RWPE2 (cell line): ENCODE data around the gene GTF2B.
"Not testable (repeated sequence)": the region's sequence is repeated elsewhere in the genome, so short reads cannot be mapped to it uniquely, and the experiment has no call there.

Experiments used
- ATAC-seq: fragments of 200-7000 bp; cut with Tn5 transposase; 3 replicates; pipeline ENCODE4 v1.9.1; 2021; ENCODE audit warnings: low read depth
- DNase-seq: peaks from one replicate; pipeline ENCODE4 v3.0.0-alpha.2; 2020; ENCODE audit warnings: low spot score
- H3K27ac ChIP-seq: fragments of 450-650 bp; 2 replicates; pipeline ENCODE4 v1.5.1; 2017; ENCODE audit warnings: mild to moderate bottlenecking; ENCODE audit not compliant: poor library complexity, severe bottlenecking
- H3K27me3 ChIP-seq: fragments of 250-450 bp; sonication (Bioruptor Pico); 2 replicates; pipeline ENCODE4 v1.5.1; 2021; ENCODE audit warnings: mild to moderate bottlenecking, moderate library complexity; ENCODE audit not compliant: insufficient read depth, poor library complexity, severe bottlenecking
- H3K36me3 ChIP-seq: fragments of 250-450 bp; sonication (Bioruptor Pico); 2 replicates; pipeline ENCODE4 v1.5.1; 2020; ENCODE audit warnings: low read depth, mild to moderate bottlenecking, moderate library complexity
- H3K4me1 ChIP-seq: fragments of 250-450 bp; sonication (Bioruptor Pico); 2 replicates; pipeline ENCODE4 v1.5.1; 2021; ENCODE audit warnings: mild to moderate bottlenecking, moderate library complexity; ENCODE audit not compliant: insufficient read depth, poor library complexity, severe bottlenecking
- H3K4me3 ChIP-seq: fragments of 250-450 bp; sonication (Bioruptor Pico); 2 replicates; pipeline ENCODE4 v1.5.1; 2021; ENCODE audit warnings: mild to moderate bottlenecking, moderate library complexity; ENCODE audit not compliant: severe bottlenecking
- H3K9me3 ChIP-seq: fragments of 250-450 bp; sonication (Bioruptor Pico); 2 replicates; pipeline ENCODE4 v1.5.1; 2021; ENCODE audit warnings: mild to moderate bottlenecking, moderate library complexity; ENCODE audit not compliant: severe bottlenecking
- CTCF ChIP-seq: fragments of 450-650 bp; IDR thresholded peaks from one replicate; pipeline ENCODE4 v1.5.1; 2017; ENCODE audit warnings: mild to moderate bottlenecking, moderate library complexity; ENCODE audit not compliant: poor library complexity, severe bottlenecking

Gene GTF2B

GRCh38 chr1:88876573-88877365, 14.6 kb downstream of the GTF2B start:
- H3K4me1 ChIP-seq, result no peaks in the 10 kb centered on the region
- DNase-seq (no peak), ATAC-seq (no peak)
- TF ChIP-seq CTCF, result no peak
- H3K27me3 ChIP-seq, result no peaks in the 10 kb centered on the region
- H3K27ac ChIP-seq, result no peak overlapping the region
- H3K4me3 ChIP-seq, result no peak overlapping the region
- H3K36me3 ChIP-seq, result peaks cover 24% of the 10 kb centered on the region
- H3K9me3 ChIP-seq, result no peaks in the 10 kb centered on the region

GRCh38 chr1:88875595-88875994, 15.8 kb downstream of the GTF2B start:
- H3K4me3 ChIP-seq, result no peak overlapping the region
- peaks cover 16% of the 10 kb centered on the region; the same call in 1 of the 2 replicates for H3K36me3 ChIP-seq
- H3K27ac ChIP-seq, result no peak overlapping the region
- no peak for TF ChIP-seq CTCF
- H3K27me3 ChIP-seq, result no peaks in the 10 kb centered on the region
- DNase-seq, result no peak
- H3K9me3 ChIP-seq, result no peaks in the 10 kb centered on the region
- no peak for ATAC-seq
- H3K4me1 ChIP-seq, result no peaks in the 10 kb centered on the region

DNA sequence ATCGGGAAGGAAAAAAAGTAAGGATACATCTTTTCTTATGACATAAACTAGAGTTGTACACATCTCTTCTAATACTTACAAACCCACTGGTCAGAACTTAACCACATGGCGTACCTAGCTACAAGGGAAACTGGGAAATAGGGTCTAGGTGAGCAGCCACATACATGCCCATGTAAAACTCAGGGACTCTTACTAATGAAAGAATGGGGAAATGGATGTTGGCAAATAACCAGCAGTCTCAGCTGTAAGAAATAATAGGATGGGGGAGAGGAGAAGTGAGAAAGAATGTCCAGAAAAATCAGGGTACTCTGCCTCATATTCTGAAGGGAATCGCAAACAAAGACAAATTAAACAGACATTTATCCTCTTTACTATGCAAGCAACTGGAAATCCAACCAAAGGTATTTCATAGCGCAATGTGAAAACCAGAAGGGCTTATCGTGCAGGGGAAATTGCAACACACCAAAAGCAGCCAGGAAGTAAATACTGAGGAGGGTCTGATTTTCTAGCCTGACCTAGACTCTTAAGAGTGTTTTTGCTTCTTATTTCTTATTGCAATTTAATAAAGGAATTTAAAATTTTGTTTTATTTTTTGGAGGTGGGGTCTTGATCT, 17.5 kb downstream of the GTF2B start:
- Histone ChIP-seq H3K9me3 (no peaks in the 10 kb centered on the region), H3K27ac (no peak overlapping the region), H3K4me3 (no peak overlapping the region), H3K27me3 (no peaks in the 10 kb centered on the region), H3K4me1 (no peaks in the 10 kb centered on the region), H3K36me3 (peaks cover 16% of the 10 kb centered on the region; the same call in 1 of the 2 replicates)
- DNase-seq (no peak), ATAC-seq (no peak)
- TF ChIP-seq CTCF, result no peak

- not testable (repeated sequence) for ATAC-seq, H3K27me3 ChIP-seq, H3K36me3 ChIP-seq, DNase-seq, H3K4me1 ChIP-seq, H3K4me3 ChIP-seq, H3K27ac ChIP-seq, H3K9me3 ChIP-seq
Measured at GRCh38 chr1:88869644-88870043, 21.7 kb downstream of the GTF2B start.

DNA sequence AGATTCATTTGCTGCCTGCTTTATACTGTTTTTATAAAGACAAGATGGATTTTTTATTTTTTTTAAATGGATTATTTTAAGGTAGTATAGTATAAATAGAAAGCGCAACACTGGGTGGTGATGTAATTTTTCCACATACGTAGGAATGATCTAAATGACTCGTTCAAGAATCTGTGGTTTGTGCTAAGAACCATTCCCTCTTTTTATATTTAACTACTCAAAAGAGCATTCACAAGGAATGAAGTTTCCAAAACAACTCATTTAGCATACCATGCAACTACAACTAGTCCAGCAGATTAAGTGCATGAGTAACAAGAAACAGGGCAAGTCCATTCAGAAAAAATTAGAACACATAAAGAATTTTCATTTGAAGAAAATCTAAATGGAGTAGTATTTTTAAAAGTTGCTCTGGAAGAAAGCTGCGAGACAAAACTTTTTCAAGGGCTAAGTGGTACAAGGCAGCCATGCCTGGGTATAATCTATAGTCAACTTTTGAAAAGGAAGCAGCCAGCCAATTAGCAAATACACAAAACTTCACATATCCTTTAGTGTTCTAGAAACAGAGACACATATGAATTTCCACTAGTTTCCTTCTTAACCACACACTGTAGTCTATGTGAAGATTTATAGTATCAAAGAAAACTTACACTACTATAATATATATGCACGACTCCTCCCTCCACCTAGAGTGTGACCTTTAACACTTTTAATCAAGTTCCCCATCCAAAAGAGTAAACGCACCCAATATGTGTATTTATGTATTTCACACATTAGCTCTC, 23.4 kb downstream of the GTF2B start:
- no peak overlapping the region for H3K27ac ChIP-seq
- no peaks in the 10 kb centered on the region for H3K4me1 ChIP-seq
- H3K27me3 ChIP-seq, result no peaks in the 10 kb centered on the region
- DNase-seq (no peak), ATAC-seq (no peak)
- no peak for TF ChIP-seq CTCF
- H3K4me3 ChIP-seq, result no peak overlapping the region
- H3K9me3 ChIP-seq, result no peaks in the 10 kb centered on the region
- H3K36me3 ChIP-seq, result peaks cover 14% of the 10 kb centered on the region
